HG03175 (cell line): ENCODE measurements around the gene MYO1D.
"Not testable (repeated sequence)": the region's sequence is repeated elsewhere in the genome, so short reads cannot be mapped to it uniquely, and the experiment has no call there.

Source experiments
- ATAC-seq: cut with Tn5 transposase; IDR thresholded peaks from one replicate; pipeline ENCODE4 v1.9.1; 2021; ENCODE audit warnings: mild to moderate bottlenecking, moderate library complexity; ENCODE audit not compliant: unreplicated experiment

The MYO1D gene

GRCh38 chr17:32551186-32551955 lies 325.6 kb downstream of the MYO1D start:
- ATAC-seq = peak; percentile 75

GRCh38 chr17:32549559-32549958 lies 327.4 kb downstream of the MYO1D start:
- ATAC-seq = no peak

- no peak for ATAC-seq
Measured at GRCh38 chr17:32546031-32546444, 330.9 kb downstream of the MYO1D start.

- no peak for ATAC-seq
Measured at GRCh38 chr17:32542186-32542585, 334.7 kb downstream of the MYO1D start.

GRCh38 chr17:32541640-32542039 lies 335.3 kb downstream of the MYO1D start:
- no peak for ATAC-seq

- no peak for ATAC-seq
Measured at GRCh38 chr17:32536736-32537643, 339.9 kb downstream of the MYO1D start.

- ATAC-seq = no peak
Measured at GRCh38 chr17:32533296-32533695, 343.6 kb downstream of the MYO1D start.

- ATAC-seq = no peak
Measured at GRCh38 chr17:32529604-32530003, 347.3 kb downstream of the MYO1D start.

GRCh38 chr17:32528825-32529224 lies 348.1 kb downstream of the MYO1D start:
- ATAC-seq = no peak

GRCh38 chr17:32527146-32527545 lies 349.8 kb downstream of the MYO1D start:
- ATAC-seq = no peak

- no peak for ATAC-seq
Measured at GRCh38 chr17:32525122-32525521, 351.8 kb downstream of the MYO1D start.

GRCh38 chr17:32524553-32524880 lies 352.4 kb downstream of the MYO1D start:
- not testable (repeated sequence) for ATAC-seq

- ATAC-seq = peak; percentile 51
Measured at GRCh38 chr17:32523827-32524552, 352.9 kb downstream of the MYO1D start.

GRCh38 chr17:32523017-32523680 lies 353.8 kb downstream of the MYO1D start:
- ATAC-seq = peak; percentile 63

GRCh38 chr17:32520737-32521404 lies 356.1 kb downstream of the MYO1D start:
- no peak for ATAC-seq

- no peak for ATAC-seq
Measured at GRCh38 chr17:32520104-32520701, 356.7 kb downstream of the MYO1D start.

- ATAC-seq = no peak
Measured at GRCh38 chr17:32519228-32520103, 357.5 kb downstream of the MYO1D start.

GRCh38 chr17:32518646-32519227 lies 358.2 kb downstream of the MYO1D start:
- no peak for ATAC-seq

- ATAC-seq = no peak
Measured at GRCh38 chr17:32517982-32518381, 358.9 kb downstream of the MYO1D start.
